HG03558 (cell line): ENCODE results near the gene WWOX.

Source experiments
- ATAC-seq: cut with Tn5 transposase; IDR thresholded peaks from one replicate; pipeline ENCODE4 v1.9.1; 2021; ENCODE audit warnings: moderate number of reproducible peaks; ENCODE audit not compliant: unreplicated experiment; ENCODE audit errors: extremely low read depth

WWOX gene

DNA sequence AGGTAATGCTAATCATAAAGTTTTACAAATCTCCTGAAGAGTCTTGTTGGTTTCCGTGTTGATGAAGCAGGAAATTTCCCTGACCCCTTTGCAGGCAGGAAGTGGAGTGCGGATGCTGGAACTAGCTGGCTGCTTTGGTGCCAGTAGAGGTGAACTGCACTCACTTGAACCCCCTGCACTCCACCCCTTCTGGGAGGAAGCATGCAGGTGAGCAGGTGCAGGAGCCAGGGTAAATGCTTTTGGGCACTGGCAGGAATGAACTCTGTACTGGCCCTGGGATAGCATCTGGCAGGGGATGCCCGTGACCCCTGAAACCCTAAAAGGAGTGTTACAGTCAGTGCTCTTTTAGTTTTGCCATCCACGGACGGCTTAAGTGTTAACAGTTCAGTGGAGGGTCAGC lies 430.4 kb downstream of the WWOX start:
- no peak for ATAC-seq

- no peak for ATAC-seq
Measured at GRCh38 chr16:78530283-78530682, 430.8 kb downstream of the WWOX start.

DNA sequence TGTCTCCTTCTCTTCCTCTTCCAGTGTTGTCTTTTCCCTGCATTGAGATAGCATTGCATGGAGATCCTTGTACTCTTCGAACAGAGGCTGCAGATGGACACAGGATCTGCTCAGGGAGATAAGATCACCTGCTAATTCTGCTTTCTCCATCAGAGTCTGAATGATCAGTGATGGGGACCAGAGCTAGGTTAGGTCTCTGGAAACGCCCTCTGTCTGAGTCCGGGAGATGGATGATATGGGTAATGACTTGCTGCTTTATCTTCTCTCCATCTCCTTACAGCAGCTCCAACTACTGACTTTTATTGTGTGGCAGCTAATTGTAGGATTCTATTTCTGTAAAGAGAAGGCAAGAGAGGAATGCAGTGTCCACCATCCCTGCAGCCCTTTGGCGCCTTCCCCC lies 435.6 kb downstream of the WWOX start:
- no peak for ATAC-seq

DNA sequence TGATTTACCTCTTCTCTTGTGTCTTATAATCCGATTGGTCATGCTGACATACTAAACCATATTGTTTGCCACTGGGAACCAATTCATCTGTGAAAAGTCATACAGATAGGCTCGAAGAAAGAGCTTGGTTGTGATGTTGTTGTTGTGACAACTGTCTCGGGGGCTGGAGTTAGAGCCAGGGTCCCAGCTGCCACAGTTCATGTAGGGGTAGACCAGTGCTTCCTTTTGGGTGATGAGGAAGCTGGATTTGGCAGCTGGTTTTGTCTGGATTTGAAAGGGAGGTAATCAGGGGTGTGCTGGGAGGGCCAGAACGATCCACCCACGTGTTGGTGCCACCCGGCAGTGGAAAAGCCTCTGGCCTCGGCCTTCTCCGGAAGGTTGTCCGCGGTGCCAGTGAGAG lies 438.1 kb downstream of the WWOX start:
- no peak for ATAC-seq

GRCh38 chr16:78538292-78538691 lies 438.8 kb downstream of the WWOX start:
- no peak for ATAC-seq

DNA sequence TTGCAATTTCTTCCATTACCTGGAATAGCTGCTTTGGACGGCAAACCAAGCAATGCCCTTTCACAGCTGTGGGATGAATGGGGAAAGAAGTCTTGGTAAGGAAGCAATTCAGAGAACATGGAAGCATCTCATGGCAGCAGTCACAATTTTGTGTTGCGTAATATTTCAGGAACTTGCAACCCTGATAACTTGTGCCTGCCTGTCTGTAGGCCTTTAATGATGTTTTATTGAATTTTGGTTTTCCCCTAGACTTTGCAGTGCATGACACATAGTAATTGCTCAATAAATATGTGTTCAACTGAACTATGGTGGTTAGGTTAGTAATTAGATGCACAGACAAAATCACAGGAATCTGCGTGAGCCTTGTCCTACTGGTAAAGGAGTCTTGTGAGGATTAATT lies 439.5 kb downstream of the WWOX start:
- no peak for ATAC-seq

DNA sequence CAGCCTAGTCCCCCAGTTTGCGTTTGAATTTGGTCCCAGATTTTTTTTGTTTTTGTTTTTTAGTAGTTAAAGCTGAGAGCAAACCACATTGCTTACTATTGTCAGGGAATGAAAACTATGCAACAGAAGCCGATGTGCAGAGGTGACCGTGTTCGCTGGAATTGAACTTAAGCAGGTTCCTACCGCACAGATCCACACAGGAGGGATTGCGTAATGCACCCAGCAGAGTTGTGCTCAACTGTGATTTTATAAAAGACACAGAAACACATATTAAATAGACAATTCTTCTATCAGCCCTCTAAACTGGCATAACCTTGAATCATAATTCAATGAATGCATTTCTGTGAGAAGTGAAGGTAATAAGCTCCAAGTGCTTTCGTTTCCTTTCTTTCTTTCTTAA lies 443.0 kb downstream of the WWOX start:
- no peak for ATAC-seq

- no peak for ATAC-seq
Measured at GRCh38 chr16:78543023-78543422, 443.6 kb downstream of the WWOX start.

GRCh38 chr16:78549366-78549765 lies 449.9 kb downstream of the WWOX start:
- no peak for ATAC-seq

- ATAC-seq = no peak
Measured at GRCh38 chr16:78551487-78552085, 452.1 kb downstream of the WWOX start.

DNA sequence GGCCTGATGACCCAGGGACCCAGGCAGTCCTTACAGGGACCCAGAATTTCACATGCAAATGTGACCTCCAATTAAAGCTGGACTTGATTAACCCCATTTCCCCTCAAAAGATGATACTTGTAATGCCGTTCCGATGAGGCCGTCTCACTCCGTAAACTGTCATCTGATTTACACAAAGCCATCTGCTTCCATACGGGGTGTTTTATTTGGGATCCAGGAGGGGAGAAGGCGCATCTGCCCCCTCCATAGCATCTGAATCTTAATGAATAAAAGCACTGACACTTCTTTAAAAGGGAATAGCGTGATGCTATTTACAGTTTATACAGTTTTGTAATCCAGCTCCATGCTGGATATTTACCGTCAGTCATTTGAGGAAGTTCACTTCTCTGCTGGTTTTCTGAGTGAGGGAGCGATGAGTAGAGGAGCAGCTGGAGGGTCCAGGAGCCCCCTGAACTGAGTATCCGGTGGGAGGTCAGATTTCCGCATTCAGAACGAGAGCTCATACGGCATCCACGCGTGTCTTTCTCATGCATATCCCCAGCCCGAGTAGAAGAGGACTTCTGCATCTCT lies 452.7 kb downstream of the WWOX start:
- ATAC-seq = no peak

- ATAC-seq = no peak
Measured at GRCh38 chr16:78552716-78553115, 453.3 kb downstream of the WWOX start.

GRCh38 chr16:78553268-78554039 lies 454.0 kb downstream of the WWOX start:
- ATAC-seq = no peak

- no peak for ATAC-seq
Measured at GRCh38 chr16:78556421-78556820, 457.0 kb downstream of the WWOX start.

DNA sequence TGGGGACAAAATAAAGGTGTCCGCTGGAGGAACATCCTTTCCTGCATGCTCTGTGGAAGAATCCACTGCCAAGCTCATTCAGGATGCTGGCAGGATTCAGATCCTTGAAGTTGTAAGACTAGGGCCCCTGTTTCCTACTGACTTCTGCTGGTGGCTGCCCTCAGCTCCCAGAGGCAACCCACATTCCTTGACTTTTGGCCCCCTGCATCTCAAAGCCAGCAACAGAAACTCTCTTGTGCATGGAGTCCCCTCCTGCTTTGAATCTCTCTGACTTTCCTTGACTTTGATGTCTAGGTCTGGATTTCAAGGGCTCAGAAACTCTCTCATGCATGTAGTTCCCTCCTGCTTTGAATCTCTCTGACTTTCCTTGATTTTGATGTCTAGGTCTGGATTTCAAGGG lies 461.5 kb downstream of the WWOX start:
- ATAC-seq = no peak

- no peak for ATAC-seq
Measured at GRCh38 chr16:78562111-78562510, 462.7 kb downstream of the WWOX start.

DNA sequence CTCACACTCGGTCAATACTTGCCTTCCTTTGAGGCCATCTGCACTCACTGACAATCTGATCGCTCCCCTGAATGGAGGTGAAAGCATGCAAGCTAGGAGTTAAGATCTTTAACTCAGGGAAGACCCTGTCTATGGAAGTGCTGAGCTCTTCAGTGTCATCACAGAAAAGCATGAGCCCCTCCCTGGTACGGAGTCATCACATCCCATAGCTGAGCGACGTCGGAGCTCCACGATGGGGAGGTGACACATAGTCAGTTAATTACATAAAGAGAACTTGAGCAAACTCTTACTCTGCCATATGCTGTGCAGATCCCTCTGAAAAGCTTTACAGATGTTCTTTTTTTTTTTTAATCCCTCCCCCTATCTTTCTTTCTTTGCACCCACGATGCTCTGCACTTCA lies 463.2 kb downstream of the WWOX start:
- ATAC-seq = no peak

- no peak for ATAC-seq
Measured at GRCh38 chr16:78563905-78564304, 464.5 kb downstream of the WWOX start.

GRCh38 chr16:78566397-78567073 lies 467.1 kb downstream of the WWOX start:
- ATAC-seq = no peak

DNA sequence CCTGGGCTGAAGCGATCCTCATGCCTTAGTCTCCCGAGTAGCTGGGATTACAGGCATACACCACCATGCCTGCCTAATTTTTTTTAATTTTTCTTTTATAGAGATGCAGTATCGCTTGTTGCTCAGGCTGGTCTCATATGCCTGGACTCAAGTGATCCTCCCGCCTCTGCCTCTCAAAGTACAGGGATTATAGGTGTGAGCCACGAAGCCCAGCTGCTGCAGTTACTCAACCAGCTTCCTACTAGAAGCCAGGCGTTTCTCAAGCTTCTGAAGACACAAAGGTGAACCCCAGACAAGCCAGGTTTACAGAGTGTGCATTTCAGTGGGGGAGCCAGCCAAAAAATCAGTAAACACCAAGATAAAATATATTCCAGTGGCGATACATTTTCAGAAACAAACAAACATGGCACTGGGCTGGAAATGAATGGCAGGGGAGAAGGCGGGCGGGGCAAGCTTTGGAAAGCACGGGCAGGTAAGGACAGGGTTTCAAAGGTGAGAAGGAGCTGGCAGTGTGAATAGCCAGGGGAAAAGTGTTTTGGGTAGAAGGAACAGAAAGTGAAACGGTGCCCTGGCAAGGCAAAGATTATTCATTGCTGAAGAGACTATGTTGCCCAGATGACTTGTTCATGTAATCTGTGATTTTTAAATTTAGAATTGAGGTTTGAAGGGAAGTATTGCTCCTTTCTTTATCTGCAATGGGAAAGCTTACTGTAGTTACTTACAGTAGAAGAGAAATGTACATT lies 471.1 kb downstream of the WWOX start:
- no peak for ATAC-seq

GRCh38 chr16:78571434-78571833 lies 472.0 kb downstream of the WWOX start:
- no peak for ATAC-seq
